Ovary (tissue), 3 donors: Measurements from ENCODE around the gene DNM1L.

Experiments
- CTCF ChIP-seq, 3 donors: fragments of 450-650 bp in 2 of 3; fragments of 200-600 bp in 1 of 3; IDR thresholded peaks; one replicate each; pipeline versions ENCODE4 v1.5.1 to v1.8.0; 2016 to 2022; ENCODE audit warnings: antibody characterized with exemption in 3 of 3, mild to moderate bottlenecking in 1 of 3
- POLR2A ChIP-seq: fragments of 450-650 bp; IDR thresholded peaks from one replicate; pipeline ENCODE4 v1.6.1; 2017; ENCODE audit warnings: antibody characterized with exemption, mild to moderate bottlenecking, moderate library complexity
- donor health status: DM: no; HTN: no; CAD: no.

GRCh38 chr12:32681272-32681671 lies 2.2 kb downstream of the DNM1L start:
- TF ChIP-seq CTCF (IDR thresholded peaks at IDR 0.05): no peak
- no peak for TF ChIP-seq POLR2A
